ENCODE results near the gene FAM174C. TPM values are rescaled to one million over a fixed set of nuclear protein-coding genes. Genes with fewer than 3 reads are reported as not detected.

FAM174C gene
- polyA plus RNA-seq, 3 donors, result 32.8 to 56.2 (median 40.0) TPM

- Mint-ChIP-seq H3K27me3 (ENCODE audit: low read depth in 3 of 3) (peaks cover 0 to 4% (median 0%) of the 10 kb centered on the region in 3 donors), H3K9me3 (peaks cover 0 to 2% (median 0%) of the 10 kb centered on the region in 7 donors), H3K36me3 (peaks cover 29 to 38% of the 10 kb centered on the region in 2 donors), H3K27ac (peak overlapping the region; percentile 93 to 98 (median 96)), H3K4me3 (peak overlapping the region; percentile 95 to 97), H3K4me1 (peaks cover 27% of the 10 kb centered on the region)
- Histone ChIP-seq H3K27ac (ENCODE audit: low read depth in 1 of 2, low read length in 2 of 2) (peak overlapping the region; percentile 92 to 94), H3K36me3 (replicated peaks in 1 of 2; ENCODE audit: control insufficient read depth in 1 of 2, insufficient read depth in 2 of 2, low read length in 2 of 2) (peaks cover 34 to 43% of the 10 kb centered on the region in 2 donors), H3K4me2 (replicated peaks; ENCODE audit: extremely low read depth, low read length, poor library complexity, severe bottlenecking) (peak overlapping the region; percentile 96), H3K79me2 (ENCODE audit: insufficient read depth, low read length) (peaks cover 61% of the 10 kb centered on the region), H3K4me1 (ENCODE audit: control insufficient read depth in 1 of 2, insufficient read depth in 2 of 2, low read length in 2 of 2) (peaks cover 41 to 46% of the 10 kb centered on the region in 2 donors), H3K4me3 (replicated peaks in 1 of 3; ENCODE audit: low read depth in 2 of 3, low read length in 3 of 3) (peak overlapping the region; percentile 77 to 99 (median 89)), H3K9ac (ENCODE audit: insufficient read depth, low read length, poor library complexity, severe bottlenecking) (peak overlapping the region; percentile 93), H2AFZ (ENCODE audit: insufficient read depth, low read depth, low read length, poor library complexity, severe bottlenecking) (no peak overlapping the region), H4K20me1 (ENCODE audit: insufficient read depth, low read length) (peaks cover 66% of the 10 kb centered on the region), H3K27me3 (ENCODE audit: control insufficient read depth in 2 of 2, insufficient read depth in 2 of 2, low read length in 2 of 2) (no peaks in the 10 kb centered on the region), H3K9me3 (replicated peaks in 1 of 2; ENCODE audit: control insufficient read depth in 1 of 2, insufficient read depth in 1 of 2, low read length in 2 of 2) (no peaks in the 10 kb centered on the region)
- TF ChIP-seq, protein P1, sequence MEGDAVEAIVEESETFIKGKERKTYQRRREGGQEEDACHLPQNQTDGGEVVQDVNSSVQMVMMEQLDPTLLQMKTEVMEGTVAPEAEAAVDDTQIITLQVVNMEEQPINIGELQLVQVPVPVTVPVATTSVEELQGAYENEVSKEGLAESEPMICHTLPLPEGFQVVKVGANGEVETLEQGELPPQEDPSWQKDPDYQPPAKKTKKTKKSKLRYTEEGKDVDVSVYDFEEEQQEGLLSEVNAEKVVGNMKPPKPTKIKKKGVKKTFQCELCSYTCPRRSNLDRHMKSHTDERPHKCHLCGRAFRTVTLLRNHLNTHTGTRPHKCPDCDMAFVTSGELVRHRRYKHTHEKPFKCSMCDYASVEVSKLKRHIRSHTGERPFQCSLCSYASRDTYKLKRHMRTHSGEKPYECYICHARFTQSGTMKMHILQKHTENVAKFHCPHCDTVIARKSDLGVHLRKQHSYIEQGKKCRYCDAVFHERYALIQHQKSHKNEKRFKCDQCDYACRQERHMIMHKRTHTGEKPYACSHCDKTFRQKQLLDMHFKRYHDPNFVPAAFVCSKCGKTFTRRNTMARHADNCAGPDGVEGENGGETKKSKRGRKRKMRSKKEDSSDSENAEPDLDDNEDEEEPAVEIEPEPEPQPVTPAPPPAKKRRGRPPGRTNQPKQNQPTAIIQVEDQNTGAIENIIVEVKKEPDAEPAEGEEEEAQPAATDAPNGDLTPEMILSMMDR (IDR thresholded peaks at IDR 0.05), result no peak
- WGBS (ENCODE audit: insufficient coverage), result 0% methylated on average over 19 of the region's 41 CpGs
- DNase-seq, result peak; percentile 56 to 71 (median 70)
- intact Hi-C loops (cut with micrococcal nuclease), result loop anchor here in 1 of 2 donors (1.0 kb wide), 1 partner anchor 9 kb away; no protein-coding TSS in a partner anchor
Measured at GRCh38 chr19:1251330-1252220, 23.8 kb upstream of the FAM174C start.

DNA sequence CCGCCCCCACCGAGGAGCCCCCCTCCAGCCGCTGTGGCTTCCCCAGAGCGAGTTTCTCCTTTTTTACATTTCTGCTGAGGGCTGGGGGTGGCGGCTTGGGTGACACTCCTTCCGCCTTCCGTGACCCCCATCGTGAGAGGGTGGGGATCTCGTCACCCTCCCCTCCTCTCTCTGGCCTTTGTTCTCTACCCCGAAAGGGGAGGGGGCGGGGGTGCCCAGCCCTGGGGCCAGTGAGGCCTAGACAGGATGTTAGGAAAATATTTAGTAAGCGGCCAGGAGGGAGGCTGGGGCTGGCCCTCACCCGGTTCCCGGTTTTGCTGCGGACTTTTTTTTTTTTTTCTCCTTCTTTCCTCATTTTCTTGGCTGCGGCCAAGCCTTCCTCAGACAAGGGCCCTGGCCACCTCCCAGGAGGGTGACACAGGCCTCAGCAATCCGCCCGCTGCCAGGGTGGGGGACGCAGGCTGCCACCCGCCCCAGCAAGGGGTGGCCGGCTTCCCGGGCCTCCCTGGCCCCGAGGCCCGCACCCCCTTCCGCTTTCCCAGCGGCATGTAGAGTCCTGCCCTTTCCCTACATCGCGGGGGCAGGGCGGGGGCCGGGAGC, 23.0 kb upstream of the FAM174C start:
- Mint-ChIP-seq H3K9me3 (peaks cover 0 to 2% (median 0%) of the 10 kb centered on the region in 7 donors), H3K4me3 (peak overlapping the region; percentile 95 to 97), H3K27me3 (ENCODE audit: low read depth in 3 of 3) (peaks cover 0 to 4% (median 0%) of the 10 kb centered on the region in 3 donors), H3K36me3 (peaks cover 32 to 42% of the 10 kb centered on the region in 2 donors), H3K4me1 (peaks cover 27% of the 10 kb centered on the region), H3K27ac (peak overlapping the region; percentile 93 to 98 (median 96))
- TF ChIP-seq, protein P1 (IDR thresholded peaks at IDR 0.05), result no peak
- H3K9me3 ChIP-seq (replicated peaks in 1 of 2; ENCODE audit: control insufficient read depth in 1 of 2, insufficient read depth in 1 of 2, low read length in 2 of 2), result no peaks in the 10 kb centered on the region
- H3K4me2 ChIP-seq (replicated peaks; ENCODE audit: extremely low read depth, low read length, poor library complexity, severe bottlenecking), result peak overlapping the region; percentile 96
- peaks cover 73% of the 10 kb centered on the region for H4K20me1 ChIP-seq (ENCODE audit: insufficient read depth, low read length)
- H3K4me3 ChIP-seq (replicated peaks in 1 of 3; ENCODE audit: low read depth in 2 of 3, low read length in 3 of 3), result peak overlapping the region; percentile 77 to 99 (median 89)
- H2AFZ ChIP-seq (ENCODE audit: insufficient read depth, low read depth, low read length, poor library complexity, severe bottlenecking), result no peak overlapping the region
- H3K27me3 ChIP-seq (ENCODE audit: control insufficient read depth in 2 of 2, insufficient read depth in 2 of 2, low read length in 2 of 2), result no peaks in the 10 kb centered on the region
- 1% methylated on average over 15 of the region's 30 CpGs for WGBS (ENCODE audit: insufficient coverage)
- peak overlapping the region; percentile 92 to 94 for H3K27ac ChIP-seq (ENCODE audit: low read depth in 1 of 2, low read length in 2 of 2)
- peaks cover 43 to 50% of the 10 kb centered on the region in 2 donors for H3K4me1 ChIP-seq (ENCODE audit: control insufficient read depth in 1 of 2, insufficient read depth in 2 of 2, low read length in 2 of 2)
- H3K9ac ChIP-seq (ENCODE audit: insufficient read depth, low read length, poor library complexity, severe bottlenecking), result peak overlapping the region; percentile 93
- intact Hi-C loops (cut with micrococcal nuclease), result loop anchor here in 1 of 2 donors (1.0 kb wide), 1 partner anchor 8 kb away; no protein-coding TSS in a partner anchor
- DNase-seq, result peak; percentile 96 to 98 (median 96)
- H3K36me3 ChIP-seq (replicated peaks in 1 of 2; ENCODE audit: control insufficient read depth in 1 of 2, insufficient read depth in 2 of 2, low read length in 2 of 2), result peaks cover 40 to 50% of the 10 kb centered on the region in 2 donors
- peaks cover 69% of the 10 kb centered on the region for H3K79me2 ChIP-seq (ENCODE audit: insufficient read depth, low read length)

All from CD14-positive monocyte (primary cell).